Esophagus squamous epithelium (tissue), 4 donors: ENCODE measurements around the gene DOCK1.

ENCODE experiments used
- CTCF ChIP-seq, 6 experiments: fragments of 450-650 bp in 4 of 6; fragments of 200-600 bp in 2 of 6; sonication (generic) in 2 of 6; IDR thresholded peaks; one replicate each; pipeline ENCODE4 v1.5.1; 2016 to 2019; ENCODE audit warnings: antibody characterized with exemption in 6 of 6, mild to moderate bottlenecking in 4 of 6, moderate library complexity in 4 of 6
- POLR2A ChIP-seq, 4 donors: fragments of 450-650 bp; IDR thresholded peaks; one replicate each; pipeline ENCODE4 v1.6.1; 2017; ENCODE audit warnings: antibody characterized with exemption in 4 of 4, mild to moderate bottlenecking in 4 of 4, moderate library complexity in 3 of 4

GRCh38 chr10:126930131-126930882, 25.1 kb downstream of the DOCK1 start:
- TF ChIP-seq CTCF (IDR thresholded peaks at IDR 0.05), result no peak
- no peak for TF ChIP-seq POLR2A (IDR thresholded peaks at IDR 0.05)
